ENCODE measurements around the gene NEK6. TPM values are rescaled to one million over a fixed set of nuclear protein-coding genes. Genes with fewer than 3 reads are reported as not detected.
A peak's percentile ranks its signal among the peaks of the same experiment; 100 is the strongest.

The NEK6 gene
- total and polyA plus RNA-seq, 9 of the 15 experiments (the other 6 are each of a cell fraction or from before 2014, with no cell fraction given), result 3.1 to 19.0 (median 8.4) TPM

DNA sequence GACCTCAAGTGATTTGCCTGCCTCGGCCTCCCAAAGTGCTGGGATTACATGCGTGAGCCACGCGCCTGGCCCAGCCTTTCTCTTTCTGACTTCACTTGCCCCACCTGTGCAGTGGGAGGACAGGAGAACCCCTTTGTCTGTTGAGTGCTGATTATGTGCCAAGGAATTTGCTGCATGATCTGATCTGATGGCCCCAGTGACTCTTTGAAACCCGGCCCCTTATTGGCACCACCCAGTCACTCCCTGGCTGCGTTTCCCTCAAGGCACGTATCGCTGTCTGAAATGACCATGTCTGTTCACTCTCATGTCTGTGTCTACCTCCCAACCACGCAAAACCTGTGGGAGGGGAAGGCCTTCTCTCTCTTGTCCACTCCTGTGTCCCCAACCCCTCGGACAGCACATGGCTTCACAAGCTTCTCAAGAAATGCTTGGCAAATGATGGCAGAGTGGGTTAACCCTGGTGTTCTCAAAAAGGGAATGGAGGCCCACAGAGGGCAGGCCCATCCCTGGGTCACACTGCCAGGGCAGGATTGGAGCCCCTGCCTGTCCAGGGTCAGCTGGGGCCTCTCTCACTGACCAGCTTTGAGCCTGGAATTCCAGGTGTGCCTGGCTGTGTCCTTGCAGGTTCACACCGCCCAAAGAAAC is 21.9 kb downstream of the NEK6 start:
- DNase-seq (ENCODE audit: extremely low read depth in 1 of 4, low spot score in 3 of 4) (no peak), ATAC-seq (no peak), FAIRE-seq (no peak)
- Histone ChIP-seq H3K27me3 (ENCODE audit: control insufficient read depth in 2 of 2, insufficient read depth in 2 of 2, low read length in 2 of 2) (no peaks in the 10 kb centered on the region; a peak in 1 of 5 replicates), H3K4me3 (no peak overlapping the region), H3K9ac (ENCODE audit: insufficient read depth in 1 of 2, low read depth in 2 of 2, low read length in 2 of 2) (no peak overlapping the region), H3K79me2 (ENCODE audit: control insufficient read depth, insufficient read depth, low read length) (peaks cover 9% of the 10 kb centered on the region; the same call in 1 of the 3 replicates), H2AFZ (ENCODE audit: low read depth, low read length) (no peak overlapping the region), H3K9me3 (replicated peaks; ENCODE audit: control insufficient read depth, insufficient read depth, low read depth, low read length) (no peaks in the 10 kb centered on the region), H3K4me2 (ENCODE audit: insufficient read depth, low read length) (no peak overlapping the region), H4K20me1 (replicated peaks; ENCODE audit: control insufficient read depth, insufficient read depth, low read length) (peaks cover 18% of the 10 kb centered on the region), H3K27ac (ENCODE audit: extremely low read depth, low read depth, low read length) (no peak overlapping the region), H3K36me3 (ENCODE audit: control insufficient read depth, insufficient read depth, low read length) (no peaks in the 10 kb centered on the region), H3K4me1 (replicated peaks in 1 of 2; ENCODE audit: control insufficient read depth in 2 of 2, insufficient read depth in 2 of 2, low read length in 2 of 2) (peaks cover 32 to 42% of the 10 kb centered on the region in 2 experiments), H3K9me1 (ENCODE audit: control insufficient read depth, insufficient read depth, low read length) (no peaks in the 10 kb centered on the region)
- CTCF ChIA-PET (ENCODE audit: low intra/inter-chr PET ratio), result no interaction called here
- BruUV-seq (replicated peaks), result no TSS peak
- POLR2A ChIA-PET, result interaction anchor here (0.5 to 0.6 kb wide), 2 partner anchors 34 to 140 kb away, joined by 3 read pairs; no protein-coding TSS in a partner anchor
- intact Hi-C loops (cut with micrococcal nuclease) (no loop called here), in situ Hi-C loops (cut with MboI) (no loop called here)
- WGBS (ENCODE audit: insufficient coverage, low coverage, missing lambda C conversion rate), result 70% methylated on average over 8 of the region's 11 CpGs
- TF ChIP-seq CBFA2T3 (IDR thresholded peaks at IDR 0.05), result peak; percentile 30; the same call in 1 of the 2 replicates
- TF ChIP-seq ATF1 (CRISPR knock-in tag; IDR thresholded peaks at IDR 0.05), result no peak
- TF ChIP-seq ATF1 (tag; IDR thresholded peaks at IDR 0.05), result no peak
- TF ChIP-seq ZNF316 (IDR thresholded peaks at IDR 0.05), result peak; percentile 18; the same call in 1 of the 2 replicates

- no peak overlapping the region for H3K27ac ChIP-seq (ENCODE audit: extremely low read depth, low read depth, low read length)
Observed at GRCh38 chr9:124280176-124280691, 22.5 kb downstream of the NEK6 start.

More at GRCh38 chr9:124280176-124280691, 22.5 kb downstream of the NEK6 start:
- ATAC-seq (no peak), DNase-seq (ENCODE audit: extremely low read depth in 1 of 4, low spot score in 3 of 4) (no peak), FAIRE-seq (no peak)
- Histone ChIP-seq H3K36me3 (ENCODE audit: control insufficient read depth, insufficient read depth, low read length) (no peaks in the 10 kb centered on the region), H3K9me1 (ENCODE audit: control insufficient read depth, insufficient read depth, low read length) (no peaks in the 10 kb centered on the region), H3K9me3 (replicated peaks; ENCODE audit: control insufficient read depth, insufficient read depth, low read depth, low read length) (no peaks in the 10 kb centered on the region), H4K20me1 (replicated peaks; ENCODE audit: control insufficient read depth, insufficient read depth, low read length) (peaks cover 22% of the 10 kb centered on the region), H3K27me3 (ENCODE audit: control insufficient read depth in 2 of 2, insufficient read depth in 2 of 2, low read length in 2 of 2) (no peaks in the 10 kb centered on the region), H3K4me2 (ENCODE audit: insufficient read depth, low read length) (no peak overlapping the region), H3K4me1 (replicated peaks in 1 of 2; ENCODE audit: control insufficient read depth in 2 of 2, insufficient read depth in 2 of 2, low read length in 2 of 2) (peaks cover 35 to 42% of the 10 kb centered on the region in 2 experiments), H2AFZ (ENCODE audit: low read depth, low read length) (no peak overlapping the region), H3K4me3 (no peak overlapping the region), H3K79me2 (ENCODE audit: control insufficient read depth, insufficient read depth, low read length) (peaks cover 9% of the 10 kb centered on the region; the same call in 1 of the 3 replicates), H3K9ac (ENCODE audit: insufficient read depth in 1 of 2, low read depth in 2 of 2, low read length in 2 of 2) (no peak overlapping the region)
- in situ Hi-C loops (cut with MboI) (no loop called here), intact Hi-C loops (cut with micrococcal nuclease) (no loop called here)
- TF ChIP-seq BMI1 (IDR thresholded peaks at IDR 0.05; ENCODE audit: low read length), result no peak
- TF ChIP-seq TAF7 (tag; IDR thresholded peaks at IDR 0.05), result no peak
- TF ChIP-seq NEUROD1 (IDR thresholded peaks at IDR 0.05; ENCODE audit: borderline replicate concordance, low read depth, low read length, partially characterized antibody), result no peak
- no peak for TF ChIP-seq SAFB (IDR thresholded peaks at IDR 0.05; ENCODE audit: borderline replicate concordance, low read depth, low read length)
- TF ChIP-seq RFX7 (CRISPR knock-in tag; IDR thresholded peaks at IDR 0.05), result no peak
- no peak for TF ChIP-seq POLR2H (tag; IDR thresholded peaks at IDR 0.05; ENCODE audit: low read depth)
- TF ChIP-seq ZC3H8 (IDR thresholded peaks at IDR 0.05), result no peak
- TF ChIP-seq, protein P1, sequence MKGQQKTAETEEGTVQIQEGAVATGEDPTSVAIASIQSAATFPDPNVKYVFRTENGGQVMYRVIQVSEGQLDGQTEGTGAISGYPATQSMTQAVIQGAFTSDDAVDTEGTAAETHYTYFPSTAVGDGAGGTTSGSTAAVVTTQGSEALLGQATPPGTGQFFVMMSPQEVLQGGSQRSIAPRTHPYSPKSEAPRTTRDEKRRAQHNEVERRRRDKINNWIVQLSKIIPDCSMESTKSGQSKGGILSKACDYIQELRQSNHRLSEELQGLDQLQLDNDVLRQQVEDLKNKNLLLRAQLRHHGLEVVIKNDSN (CRISPR knock-in tag; IDR thresholded peaks at IDR 0.05), result no peak
- TF ChIP-seq MIER1 (IDR thresholded peaks at IDR 0.05; ENCODE audit: low read depth), result no peak
- TF ChIP-seq KLF1 (tag; IDR thresholded peaks at IDR 0.05), result no peak
- no peak for TF ChIP-seq CEBPG (CRISPR knock-in tag; IDR thresholded peaks at IDR 0.05)
- TF ChIP-seq CEBPG (tag; conservative IDR thresholded peaks at IDR 0.05 in 1 of 2, IDR thresholded peaks at IDR 0.05 in 1 of 2), result no peak
- no peak for TF ChIP-seq JUNB (CRISPR knock-in tag; conservative IDR thresholded peaks at IDR 0.05)
- ChIA-PET POLR2A (interaction anchor here (0.5 to 0.6 kb wide), 2 partner anchors 34 to 140 kb away, joined by 3 read pairs; no protein-coding TSS in a partner anchor), CTCF (ENCODE audit: low intra/inter-chr PET ratio) (no interaction called here)
- 56% methylated on average over 16 of the region's 16 CpGs for WGBS (ENCODE audit: insufficient coverage, low coverage, missing lambda C conversion rate)
- no TSS peak for BruUV-seq (replicated peaks)

All from K562 (cell line).